Activated CD8-positive, alpha-beta memory T cell treated with anti-CD3 and anti-CD28 coated beads for 48 hours (primary cell): Measurements from ENCODE around the gene FES.
"Not testable (repeated sequence)": the region's sequence is repeated elsewhere in the genome, so short reads cannot be mapped to it uniquely, and the experiment has no call there.

Source experiments
- DNase-seq, 3 experiments: peaks; one replicate each; pipeline ENCODE4 v3.0.0-alpha.2; 2020; ENCODE audit warnings: low read depth in 2 of 3, low spot score in 2 of 3

The FES gene

DNA sequence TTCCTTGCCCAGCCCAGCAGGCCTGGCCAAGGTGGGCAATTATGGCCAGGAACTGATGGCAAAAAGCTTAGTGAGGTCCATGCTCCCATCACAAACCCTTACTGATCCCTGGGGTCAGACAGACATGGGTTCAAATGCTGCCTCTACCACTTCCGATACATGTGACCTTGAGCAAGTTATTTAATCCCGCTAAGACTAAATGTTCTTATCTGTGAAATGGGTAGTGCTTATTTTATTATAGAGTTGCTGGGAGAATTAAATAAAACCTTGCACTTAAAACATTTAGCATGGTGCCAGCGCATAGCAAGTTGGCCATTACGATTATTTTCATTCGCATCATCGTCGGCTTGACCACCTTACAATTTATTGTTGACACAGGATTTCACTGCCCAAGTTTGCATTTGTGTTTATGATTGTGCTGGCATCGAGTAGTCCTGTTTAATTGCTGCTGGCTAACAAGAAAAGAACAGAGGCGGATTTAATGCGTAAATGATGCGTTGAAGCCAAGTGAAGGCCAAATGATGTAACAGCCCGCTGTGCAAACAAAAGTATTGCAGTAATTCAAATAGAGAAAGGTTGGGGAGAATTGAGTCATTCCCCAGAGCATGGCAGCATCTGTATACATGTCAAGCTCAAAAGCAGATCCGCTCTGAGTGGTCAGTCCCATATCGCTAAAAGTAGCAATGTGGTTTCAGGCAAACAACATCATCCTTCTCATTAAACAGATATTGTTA, 23.2 kb upstream of the FES start:
- no peak for DNase-seq

DNA sequence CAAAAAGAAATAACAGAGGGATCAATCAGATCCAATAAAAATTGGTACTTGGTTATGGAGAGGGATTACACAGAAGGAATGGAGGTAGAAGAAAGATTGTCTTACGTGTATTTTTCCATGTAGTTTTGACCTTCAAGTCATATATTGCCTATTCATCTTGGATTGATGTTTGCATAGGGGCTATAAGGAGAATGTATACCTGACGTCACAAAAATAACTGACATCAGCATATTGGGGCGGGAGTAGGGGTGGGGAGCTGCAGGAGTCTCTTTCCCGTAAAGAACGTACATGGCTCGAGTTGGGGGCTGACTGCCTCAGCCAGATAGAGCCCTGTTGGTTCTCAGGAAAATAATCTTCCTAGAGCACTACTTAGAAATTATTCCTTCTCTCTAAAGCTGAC, 21.8 kb upstream of the FES start:
- no peak for DNase-seq

- DNase-seq = no peak
These were observed 21.1 kb upstream of the FES start for GRCh38 chr15:90862964-90863778.

DNA sequence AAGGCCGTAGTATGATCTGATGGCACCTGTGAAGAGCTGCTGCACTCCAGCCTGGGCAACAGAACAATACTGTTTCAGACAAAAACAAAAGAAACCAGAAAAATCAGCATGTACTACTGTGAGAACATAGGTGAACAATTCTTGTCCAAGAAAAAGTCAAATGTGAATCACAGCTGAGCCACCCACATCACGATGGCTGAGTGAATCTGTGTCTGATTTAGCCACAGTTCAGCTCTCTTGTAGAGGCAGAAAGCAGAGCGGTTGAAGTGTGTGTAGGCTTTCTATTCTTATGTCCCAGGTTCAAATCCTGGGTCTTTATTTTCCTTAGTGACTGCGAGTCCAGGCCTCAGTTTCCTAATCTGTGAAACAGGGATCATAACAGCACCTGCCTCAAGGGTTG, 20.3 kb upstream of the FES start:
- no peak for DNase-seq

DNA sequence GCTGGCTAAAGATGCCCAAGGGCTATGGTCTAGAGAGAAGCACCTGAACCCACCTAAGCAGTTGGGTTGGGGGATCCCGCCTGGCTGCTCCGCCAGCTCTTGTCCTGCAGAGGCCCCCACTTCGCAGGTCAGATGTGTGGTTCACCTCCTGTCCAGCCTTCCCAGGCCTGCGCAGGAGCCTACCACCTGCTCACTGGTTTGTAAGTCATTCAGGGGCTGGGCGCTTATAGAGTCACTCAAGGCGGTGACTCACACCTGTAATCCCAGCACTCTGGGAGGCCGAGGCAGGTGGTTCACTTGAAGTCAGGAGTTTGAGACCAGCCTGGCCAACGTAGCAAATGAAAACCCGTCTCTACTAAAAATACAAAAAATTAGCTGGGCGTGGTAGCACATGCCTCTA, 19.8 kb upstream of the FES start:
- no peak for DNase-seq

- DNase-seq = no peak
These were observed 18.6 kb upstream of the FES start for GRCh38 chr15:90865702-90866101.

DNA sequence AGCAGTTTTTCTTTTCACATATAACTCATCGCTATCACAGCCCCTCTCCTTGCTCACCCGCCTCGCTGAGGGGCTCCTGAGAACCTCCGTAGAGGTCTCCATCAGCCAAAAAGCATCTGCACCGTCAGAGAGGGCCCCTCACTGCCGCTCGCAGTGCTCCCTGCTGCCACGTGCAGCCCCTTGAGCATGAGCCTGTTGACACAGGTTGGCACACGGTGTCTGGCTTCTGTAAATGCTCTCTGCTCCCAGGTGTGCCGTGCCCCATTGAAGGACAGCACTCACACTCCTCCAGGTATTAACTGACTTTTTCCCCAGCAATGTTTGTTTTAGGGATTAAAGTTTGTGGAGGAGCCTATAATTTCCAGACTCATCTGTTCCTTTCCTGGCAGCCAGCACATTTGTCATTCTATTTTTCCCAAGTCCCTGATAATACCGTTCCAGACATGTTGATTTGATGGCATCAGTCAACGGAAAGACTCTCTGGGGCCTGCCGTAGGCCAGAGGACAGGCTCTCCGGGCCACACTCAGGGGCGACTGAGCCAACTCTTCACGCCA, 18.1 kb upstream of the FES start:
- DNase-seq = no peak

- DNase-seq = no peak
These were observed 17.5 kb upstream of the FES start for GRCh38 chr15:90866800-90867199.

DNA sequence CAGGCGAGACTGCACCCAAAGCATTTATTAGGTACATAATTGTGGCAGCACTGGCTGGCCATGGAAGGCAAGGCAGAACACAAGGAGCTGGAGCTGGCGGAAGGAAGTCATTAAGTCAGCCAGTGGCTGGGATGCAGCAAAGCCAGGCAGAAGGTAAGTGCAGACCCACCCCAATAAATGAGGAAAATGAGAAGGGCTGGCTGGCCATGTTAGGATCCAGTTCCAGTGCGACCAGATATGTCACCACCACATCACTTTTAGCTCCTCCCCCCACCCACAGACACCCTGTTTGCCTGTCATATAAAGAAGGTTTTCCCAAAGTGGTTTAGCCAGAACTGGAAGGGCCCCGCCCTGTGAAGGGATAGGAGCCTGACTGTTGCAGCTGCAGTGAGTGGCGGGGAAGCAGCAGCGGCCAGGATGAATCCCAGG, 16.0 kb upstream of the FES start, which contains the start of gene FURIN:
Gene FURIN, plus strand, starts transcription at position 328 of the 429 bp plus-strand sequence. CDS start 7,153 bp downstream, outside the sequence.
- no peak for DNase-seq

DNA sequence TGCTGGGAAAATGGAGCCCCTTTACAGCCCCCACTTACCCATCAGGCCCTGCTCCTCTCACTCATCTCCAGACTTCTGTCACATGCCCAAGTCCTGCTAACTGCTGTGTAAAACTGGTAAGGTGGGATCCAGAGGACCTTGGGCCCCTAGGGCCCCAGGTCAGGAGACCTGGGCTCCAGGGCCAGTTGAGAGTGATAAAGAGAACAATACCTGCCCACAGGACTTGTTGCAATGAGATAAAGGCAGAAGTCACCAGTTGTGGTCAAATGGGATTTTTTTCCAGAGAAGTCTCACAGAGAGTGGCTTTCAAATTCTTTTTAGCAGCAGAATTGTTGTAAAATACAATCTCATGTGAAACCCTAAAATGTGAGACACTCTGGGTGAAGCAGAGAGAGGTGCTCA, 15.2 kb upstream of the FES start:
- DNase-seq = no peak

DNA sequence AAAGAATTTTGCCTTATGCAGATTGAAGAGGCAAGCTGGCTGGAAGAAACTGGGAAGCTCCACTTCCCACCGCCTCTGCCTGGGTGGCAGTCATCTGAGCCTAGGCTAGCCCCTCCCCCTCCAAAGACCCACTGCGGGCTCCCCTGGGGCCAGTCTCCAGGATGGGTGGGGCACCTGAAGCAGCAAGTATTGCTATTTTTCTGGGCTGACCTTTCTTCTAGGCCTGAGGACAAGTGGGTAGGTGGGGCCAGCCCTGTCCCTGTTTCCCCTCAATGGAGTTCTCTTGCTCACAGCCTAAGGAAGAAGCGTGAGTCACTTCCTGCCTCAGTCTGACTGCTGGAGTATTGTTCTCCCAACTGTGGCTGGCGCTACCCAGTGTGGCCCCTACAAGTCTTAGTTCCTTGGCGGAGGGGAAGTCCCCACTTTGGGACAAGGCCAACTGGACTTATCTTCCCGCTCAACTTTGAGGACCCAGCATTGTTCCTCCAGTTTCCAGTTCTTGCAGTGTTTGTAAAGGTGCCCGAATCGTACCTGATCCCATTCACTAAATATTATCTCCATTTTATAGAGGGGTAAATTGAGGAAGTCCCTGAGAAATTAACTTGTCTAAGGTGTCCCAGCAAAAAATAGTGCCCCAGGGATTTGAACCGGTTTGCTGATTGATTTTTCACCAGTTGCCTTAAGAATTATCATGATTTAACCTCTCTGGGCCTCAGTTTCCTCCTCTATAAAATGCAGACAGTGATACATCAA, 14.5 kb upstream of the FES start:
- no peak for DNase-seq

DNA sequence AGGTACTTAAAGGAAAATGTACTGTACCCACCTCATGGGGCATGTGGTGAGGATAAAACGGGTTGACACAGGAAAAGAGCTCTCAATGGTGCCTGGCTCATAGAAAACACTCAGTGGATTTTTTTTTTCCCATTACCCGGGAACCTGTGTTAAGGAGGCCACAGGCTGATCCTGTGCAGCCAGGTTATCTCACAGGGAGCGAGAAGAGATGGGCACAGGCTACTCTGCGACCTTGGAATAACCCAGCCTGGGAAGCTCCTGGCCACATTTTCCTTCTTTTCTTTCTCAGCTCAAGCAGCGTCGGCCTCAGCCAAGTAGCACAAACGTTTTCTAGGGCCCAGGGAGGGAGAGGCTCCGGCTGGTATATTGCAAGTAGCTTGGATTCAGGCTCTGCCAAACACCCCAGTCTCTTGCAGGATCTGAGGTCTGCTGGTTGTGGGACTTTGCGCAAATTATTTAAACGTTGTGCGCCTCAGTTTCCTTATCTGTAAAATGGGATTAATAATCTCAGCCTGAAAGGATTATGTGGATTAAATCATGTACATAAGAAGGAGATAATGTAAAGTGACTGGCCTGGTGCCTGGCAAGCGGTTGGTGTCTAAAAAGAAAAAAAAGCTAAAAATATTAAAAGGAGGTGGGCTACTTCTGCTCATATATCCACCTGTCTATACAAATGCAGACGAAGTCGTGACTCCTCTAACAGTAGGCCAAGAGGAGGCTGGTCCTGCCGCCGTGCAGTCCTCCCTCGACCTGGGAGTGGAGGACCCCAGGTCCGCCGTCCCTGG, 13.8 kb upstream of the FES start:
- no peak for DNase-seq

DNA sequence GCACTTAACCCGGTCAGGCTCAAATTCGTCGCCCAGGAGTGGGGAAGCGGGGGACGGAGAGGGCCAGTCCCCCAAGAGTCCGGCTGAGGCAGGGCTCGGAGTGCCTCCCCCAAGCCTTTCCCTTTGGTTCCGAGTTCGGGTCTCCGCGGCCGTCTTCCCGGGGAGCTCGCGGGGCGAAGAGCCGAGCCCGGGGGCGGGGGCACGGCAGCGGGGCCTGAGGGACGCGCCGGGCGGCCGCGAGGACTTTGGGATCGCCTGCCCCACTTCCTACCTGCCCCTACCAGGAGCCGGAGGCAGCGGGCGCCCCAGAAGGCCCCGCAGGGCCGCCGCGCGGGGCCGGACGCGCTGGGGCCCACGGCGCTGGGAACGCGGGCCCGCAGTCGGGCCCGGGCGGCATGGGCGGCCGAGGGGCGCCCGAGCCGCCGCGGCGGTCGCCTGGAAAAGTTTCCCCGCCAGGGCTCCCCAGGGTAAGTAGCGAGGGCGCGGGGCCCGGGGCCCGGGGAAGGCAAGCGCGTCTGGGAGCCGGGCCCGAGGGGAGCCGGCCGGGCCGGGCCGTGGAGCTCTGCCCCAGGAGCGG, 13.1 kb upstream of the FES start:
- DNase-seq = no peak

GRCh38 chr15:90871716-90872485, 12.4 kb upstream of the FES start:
- DNase-seq = no peak

GRCh38 chr15:90872486-90873184, 11.7 kb upstream of the FES start:
- no peak for DNase-seq

GRCh38 chr15:90873488-90873997, 10.8 kb upstream of the FES start:
- DNase-seq = no peak

- DNase-seq = no peak
These were observed 10.2 kb upstream of the FES start for GRCh38 chr15:90873998-90874605.

GRCh38 chr15:90874986-90875385, 9.3 kb upstream of the FES start:
- not testable (repeated sequence) for DNase-seq
